Sigmoid colon (tissue), 7 donors: ENCODE results near the gene FCRL6. TPM values are rescaled to one million over a fixed set of nuclear protein-coding genes. Genes with fewer than 3 reads are reported as not detected.

ENCODE experiments used
- DNase-seq: peaks from one replicate; pipeline ENCODE4 v3.0.0-alpha.2; 2019
- H3K27ac ChIP-seq, 4 donors: fragments of 200-600 bp; sonication (generic); one replicate each; pipeline ENCODE4 v1.5.1; 2016 to 2019; ENCODE audit warnings: mild to moderate bottlenecking in 1 of 4
- H3K27me3 ChIP-seq, 3 donors: fragments of 200-600 bp; sonication (generic); one replicate each; pipeline ENCODE4 v1.5.1; 2019; ENCODE audit warnings: mild to moderate bottlenecking in 1 of 3
- H3K36me3 ChIP-seq, 4 donors: fragments of 200-600 bp; sonication (generic); one replicate each; pipeline ENCODE4 v1.5.1; 2016 to 2019
- H3K4me1 ChIP-seq, 4 donors: fragments of 200-600 bp; sonication (generic); one replicate each; pipeline ENCODE4 v1.5.1; 2017 to 2019
- H3K4me3 ChIP-seq, 4 donors: fragments of 200-600 bp; sonication (generic); one replicate each; pipeline ENCODE4 v1.5.1; 2017 to 2019; ENCODE audit warnings: mild to moderate bottlenecking in 2 of 4, moderate library complexity in 1 of 4
- H3K9me3 ChIP-seq, 4 donors: fragments of 200-600 bp in 3 of 4; sonication (generic) in 3 of 4; one replicate each; pipeline versions ENCODE4 v1.5.1 to v1.6.1; 2013 to 2019
- CTCF ChIP-seq, 4 experiments: fragments of 450-650 bp in 3 of 4; fragments of 200-600 bp in 1 of 4; IDR thresholded peaks; one replicate each; pipeline ENCODE4 v1.5.1; 2016 to 2019; ENCODE audit warnings: antibody characterized with exemption in 4 of 4, mild to moderate bottlenecking in 3 of 4, moderate library complexity in 2 of 4
- EP300 ChIP-seq, 4 donors: sonication (generic); formaldehyde crosslinking; IDR thresholded peaks; one replicate each; pipeline ENCODE4 v1.6.1; 2017; ENCODE audit warnings: antibody characterized with exemption in 4 of 4
- POLR2A ChIP-seq, 2 donors: fragments of 450-650 bp; IDR thresholded peaks; one replicate each; pipeline ENCODE4 v1.6.1; 2016; ENCODE audit warnings: antibody characterized with exemption in 2 of 2, mild to moderate bottlenecking in 2 of 2, moderate library complexity in 2 of 2
- POLR2AphosphoS5 ChIP-seq, 4 donors: sonication (generic); formaldehyde crosslinking; IDR thresholded peaks; one replicate each; pipeline ENCODE4 v1.6.1; 2017; ENCODE audit warnings: antibody characterized with exemption in 4 of 4
- WGBS, 2 donors: extraction: QIAGEN DNeasy Blood & Tissue Kit; methylation state at CpG; one replicate each; pipeline ENCODE4 v1.1.7; 2013; 5-methylcytosine and 5-hydroxymethylcytosine counted together
- intact Hi-C: fragments of 100-400 bp; cut with DNase I; formaldehyde crosslinking; loops from one replicate; pipeline ENCODE4 v1.15.1; 2023
- polyA plus RNA-seq, 3 donors: library from polyadenylated mRNA; stranded (reverse); fragments of 200-250 nt; gene quantifications; one replicate each; pipeline ENCODE4 v1.2.3, GENCODE V29; 2013
- total RNA-seq, 4 donors: library from RNA; depleted of rRNA; stranded (reverse); fragments of >200 nt; gene quantifications; one replicate each; pipeline ENCODE4 v1.1.0, GENCODE V29; 2016
- donor health status: healthy with polysubstance abuse.
- donor health status: Bipolar disorder and iron deficiency.
- donor health status: healthy.

The FCRL6 gene
- total and polyA plus RNA-seq, 7 donors, result 0.38 TPM; not detected in 6

- no peak for DNase-seq
- H3K4me1 ChIP-seq, result peaks cover 0 to 5% (median 0%) of the 10 kb centered on the region in 4 donors
- no peak overlapping the region for H3K4me3 ChIP-seq
- 86 to 88% methylated on average over 1 of the region's 1 CpG for WGBS, 2 donors
- H3K27ac ChIP-seq, result no peak overlapping the region
- TF ChIP-seq CTCF (IDR thresholded peaks at IDR 0.05), result no peak
- no peak for TF ChIP-seq POLR2AphosphoS5 (IDR thresholded peaks at IDR 0.05)
- TF ChIP-seq POLR2A (IDR thresholded peaks at IDR 0.05), result no peak
- TF ChIP-seq EP300 (IDR thresholded peaks at IDR 0.05), result no peak
- H3K27me3 ChIP-seq, result no peaks in the 10 kb centered on the region
- peaks cover 0 to 22% (median 0%) of the 10 kb centered on the region in 4 donors for H3K36me3 ChIP-seq
- intact Hi-C loops, result no loop called here
- no peaks in the 10 kb centered on the region for H3K9me3 ChIP-seq
These were observed 36.6 kb downstream of the FCRL6 start for GRCh38 chr1:159838715-159839114.

DNA sequence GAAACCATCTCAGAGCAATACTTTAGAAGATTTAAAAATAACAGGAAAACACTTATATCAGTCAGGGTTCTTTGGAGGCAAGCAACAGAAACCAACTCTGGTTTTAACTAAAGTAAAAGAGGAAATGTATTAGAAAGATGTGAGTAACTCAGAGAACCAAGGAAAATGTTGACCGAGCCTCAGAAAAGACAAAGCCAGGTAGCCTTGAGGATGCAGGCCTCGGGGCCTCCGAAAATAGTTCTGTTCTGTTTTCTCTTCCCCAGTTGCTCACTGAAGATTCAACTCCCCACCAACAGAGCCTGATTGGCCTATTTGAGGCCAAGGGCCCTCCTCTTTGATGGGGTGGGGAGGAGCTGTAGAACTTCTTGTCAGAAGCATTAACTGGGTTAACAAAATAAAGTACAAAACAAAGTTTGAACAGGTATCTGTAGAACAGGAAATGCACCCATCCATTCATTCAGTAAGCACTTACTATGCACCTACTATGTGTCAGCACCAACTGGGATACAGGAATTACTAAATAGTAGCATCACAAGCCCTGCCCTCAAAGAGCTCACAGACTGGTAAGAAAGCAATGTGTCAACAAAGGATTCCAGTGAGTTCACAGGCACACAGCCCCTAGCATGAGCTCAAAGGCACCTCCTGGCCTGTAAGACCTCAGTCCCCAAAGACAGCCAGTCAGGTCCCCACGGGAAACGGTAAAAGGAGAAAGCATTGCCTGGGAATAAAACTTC lies 37.1 kb downstream of the FCRL6 start:
- TF ChIP-seq POLR2A (IDR thresholded peaks at IDR 0.05), result no peak
- TF ChIP-seq EP300 (IDR thresholded peaks at IDR 0.05), result no peak
- no peak for TF ChIP-seq POLR2AphosphoS5 (IDR thresholded peaks at IDR 0.05)
- TF ChIP-seq CTCF (IDR thresholded peaks at IDR 0.05), result no peak
- Histone ChIP-seq H3K4me1 (peaks cover 0 to 5% (median 0%) of the 10 kb centered on the region in 4 donors), H3K9me3 (no peaks in the 10 kb centered on the region), H3K4me3 (no peak overlapping the region), H3K27me3 (no peaks in the 10 kb centered on the region), H3K27ac (no peak overlapping the region), H3K36me3 (peaks cover 0 to 22% (median 0%) of the 10 kb centered on the region in 4 donors)
- intact Hi-C loops, result no loop called here
- DNase-seq, result no peak
- WGBS, 2 donors, result 89 to 94% methylated on average over 5 of the region's 5 CpGs

DNA sequence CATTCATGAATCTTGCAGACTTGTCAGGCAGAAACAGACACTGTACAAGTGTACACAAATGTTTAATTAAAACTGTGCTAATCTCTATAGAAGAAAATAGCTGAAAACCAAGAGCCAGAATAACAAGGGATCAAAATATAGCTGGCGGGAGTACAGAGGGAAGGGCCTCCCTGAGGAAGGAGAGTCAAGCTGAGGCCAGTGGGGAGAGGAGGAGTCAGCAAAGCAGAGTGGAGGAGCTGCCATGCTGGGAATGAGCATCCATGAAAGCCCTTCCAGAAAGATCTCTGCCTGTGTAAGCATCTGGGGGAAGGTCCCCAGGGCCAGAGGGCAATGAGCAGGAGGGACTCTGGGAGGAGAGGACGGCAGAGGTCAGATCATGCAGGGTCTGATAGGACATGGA lies 39.6 kb downstream of the FCRL6 start:
- H3K4me3 ChIP-seq, result no peak overlapping the region
- intact Hi-C loops, result loop anchor here (5.0 kb wide), 1 partner anchor 34 kb away; no protein-coding TSS in a partner anchor
- DNase-seq, result no peak
- no peaks in the 10 kb centered on the region for H3K4me1 ChIP-seq
- H3K27ac ChIP-seq, result no peak overlapping the region
- TF ChIP-seq EP300 (IDR thresholded peaks at IDR 0.05) (no peak), POLR2A (IDR thresholded peaks at IDR 0.05) (no peak), CTCF (IDR thresholded peaks at IDR 0.05) (no peak), POLR2AphosphoS5 (IDR thresholded peaks at IDR 0.05) (no peak)
- WGBS, 2 donors, result 86 to 94% methylated on average over 2 of the region's 2 CpGs
- no peaks in the 10 kb centered on the region for H3K27me3 ChIP-seq
- H3K9me3 ChIP-seq, result no peaks in the 10 kb centered on the region
- peaks cover 0 to 14% (median 0%) of the 10 kb centered on the region in 4 donors for H3K36me3 ChIP-seq

- Histone ChIP-seq H3K9me3 (no peaks in the 10 kb centered on the region), H3K4me1 (no peaks in the 10 kb centered on the region), H3K36me3 (no peaks in the 10 kb centered on the region), H3K27ac (no peak overlapping the region), H3K27me3 (no peaks in the 10 kb centered on the region), H3K4me3 (no peak overlapping the region)
- DNase-seq, result no peak
- TF ChIP-seq CTCF (IDR thresholded peaks at IDR 0.05), result no peak
- TF ChIP-seq EP300 (IDR thresholded peaks at IDR 0.05), result no peak
- no peak for TF ChIP-seq POLR2AphosphoS5 (IDR thresholded peaks at IDR 0.05)
- TF ChIP-seq POLR2A (IDR thresholded peaks at IDR 0.05), result no peak
- WGBS, 2 donors, result 86 to 91% methylated on average over 4 of the region's 4 CpGs
- intact Hi-C loops, result loop anchor here (5.0 kb wide), 1 partner anchor 36 kb away; no protein-coding TSS in a partner anchor
These were observed 41.3 kb downstream of the FCRL6 start for GRCh38 chr1:159843459-159843858.
